ENCODE results near the gene EMX2.

EMX2 gene

GRCh38 chr10:117542706-117543224 is at the start of gene EMX2:
TSS of gene EMX2 (plus strand) at chr10:117542746. CDS start at chr10:117543268, 522 bp downstream.
- DNase-seq (ENCODE audit: extremely low read depth, low read depth) = no peak
- no peak for TF ChIP-seq CTCF (IDR thresholded peaks at IDR 0.05; ENCODE audit: low read depth, low read length, missing control alignments)
- peak within 1 kb of the TSS; percentile 34 for H3K4me3 ChIP-seq (replicated peaks; ENCODE audit: low read depth, low read length)

- no peak overlapping the region for H3K4me3 ChIP-seq (replicated peaks; ENCODE audit: low read depth, low read length)
- DNase-seq (ENCODE audit: extremely low read depth, low read depth) = no peak
- no peak for TF ChIP-seq CTCF (IDR thresholded peaks at IDR 0.05; ENCODE audit: low read depth, low read length, missing control alignments)
These were observed 46.5 kb upstream of the EMX2 start for GRCh38 chr10:117496031-117496430.

- peak; percentile 91 for TF ChIP-seq CTCF (IDR thresholded peaks at IDR 0.05; ENCODE audit: low read depth, low read length, missing control alignments)
- peak; percentile 56 for DNase-seq (ENCODE audit: extremely low read depth, low read depth)
These were observed 45.9 kb upstream of the EMX2 start for GRCh38 chr10:117496616-117497028.

GRCh38 chr10:117497736-117498135 is 44.8 kb upstream of the EMX2 start:
- H3K4me3 ChIP-seq (replicated peaks; ENCODE audit: low read depth, low read length) = no peak overlapping the region
- no peak for TF ChIP-seq CTCF (IDR thresholded peaks at IDR 0.05; ENCODE audit: low read depth, low read length, missing control alignments)
- DNase-seq (ENCODE audit: extremely low read depth, low read depth) = no peak

More at GRCh38 chr10:117496616-117497028, 45.9 kb upstream of the EMX2 start:
- H3K4me3 ChIP-seq (replicated peaks; ENCODE audit: low read depth, low read length) = no peak overlapping the region

GRCh38 chr10:117499248-117500105 is 43.1 kb upstream of the EMX2 start:
- H3K4me3 ChIP-seq (replicated peaks; ENCODE audit: low read depth, low read length) = no peak overlapping the region
- no peak for DNase-seq (ENCODE audit: extremely low read depth, low read depth)
- TF ChIP-seq CTCF (IDR thresholded peaks at IDR 0.05; ENCODE audit: low read depth, low read length, missing control alignments) = no peak

GRCh38 chr10:117500456-117500855 is 42.1 kb upstream of the EMX2 start:
- no peak for DNase-seq (ENCODE audit: extremely low read depth, low read depth)
- no peak for TF ChIP-seq CTCF (IDR thresholded peaks at IDR 0.05; ENCODE audit: low read depth, low read length, missing control alignments)
- no peak overlapping the region for H3K4me3 ChIP-seq (replicated peaks; ENCODE audit: low read depth, low read length)
